ENCODE measurements around the gene EI24.
A peak's percentile ranks its signal among the peaks of the same experiment; 100 is the strongest.

The EI24 gene

DNA sequence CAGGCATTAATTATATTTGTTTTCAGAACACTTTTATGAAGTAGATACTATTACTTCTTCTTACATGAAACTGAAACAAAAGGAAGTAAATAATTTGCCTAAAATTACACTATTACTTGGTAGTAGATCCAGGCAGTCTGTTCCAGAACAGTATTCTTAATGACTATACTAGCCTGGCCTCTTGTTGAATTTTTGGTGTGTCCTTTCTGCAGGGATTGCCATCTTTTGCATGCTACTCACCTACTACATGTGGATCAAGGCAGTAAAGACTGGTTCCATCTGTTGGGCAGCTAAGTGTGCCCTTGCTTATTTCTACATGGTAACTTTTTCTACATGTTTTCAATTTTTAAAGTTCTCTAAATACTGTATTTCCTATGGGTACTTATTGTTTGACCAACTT, 36.1 kb downstream of the EI24 start:
- no peak overlapping the region for H3K4me3 ChIP-seq (ENCODE audit: low read depth, low read length)
- TF ChIP-seq, protein P1, sequence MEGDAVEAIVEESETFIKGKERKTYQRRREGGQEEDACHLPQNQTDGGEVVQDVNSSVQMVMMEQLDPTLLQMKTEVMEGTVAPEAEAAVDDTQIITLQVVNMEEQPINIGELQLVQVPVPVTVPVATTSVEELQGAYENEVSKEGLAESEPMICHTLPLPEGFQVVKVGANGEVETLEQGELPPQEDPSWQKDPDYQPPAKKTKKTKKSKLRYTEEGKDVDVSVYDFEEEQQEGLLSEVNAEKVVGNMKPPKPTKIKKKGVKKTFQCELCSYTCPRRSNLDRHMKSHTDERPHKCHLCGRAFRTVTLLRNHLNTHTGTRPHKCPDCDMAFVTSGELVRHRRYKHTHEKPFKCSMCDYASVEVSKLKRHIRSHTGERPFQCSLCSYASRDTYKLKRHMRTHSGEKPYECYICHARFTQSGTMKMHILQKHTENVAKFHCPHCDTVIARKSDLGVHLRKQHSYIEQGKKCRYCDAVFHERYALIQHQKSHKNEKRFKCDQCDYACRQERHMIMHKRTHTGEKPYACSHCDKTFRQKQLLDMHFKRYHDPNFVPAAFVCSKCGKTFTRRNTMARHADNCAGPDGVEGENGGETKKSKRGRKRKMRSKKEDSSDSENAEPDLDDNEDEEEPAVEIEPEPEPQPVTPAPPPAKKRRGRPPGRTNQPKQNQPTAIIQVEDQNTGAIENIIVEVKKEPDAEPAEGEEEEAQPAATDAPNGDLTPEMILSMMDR (IDR thresholded peaks at IDR 0.05; ENCODE audit: insufficient read depth, low read depth, low read length, missing control alignments) = no peak
- no peak for DNase-seq (ENCODE audit: low read depth)

DNA sequence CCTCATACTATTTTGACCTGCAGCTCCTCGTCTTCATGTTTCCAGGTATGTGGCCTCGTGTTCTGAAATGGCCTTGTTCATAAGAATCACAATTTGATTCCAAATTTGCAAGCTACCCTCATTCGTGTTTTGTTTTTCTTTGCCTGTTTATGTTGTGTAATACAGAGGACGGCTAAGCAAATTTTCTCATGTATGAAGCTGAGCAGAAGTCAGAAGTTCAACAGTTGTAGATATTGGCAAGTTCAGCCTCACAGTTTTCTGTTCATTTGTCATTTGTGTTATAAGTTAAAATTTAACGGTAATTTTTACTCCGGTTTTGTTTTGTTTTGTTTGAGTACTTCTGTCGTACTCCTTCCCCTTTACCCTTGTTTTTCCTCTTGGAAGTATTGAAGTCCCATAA, 40.3 kb downstream of the EI24 start:
- H3K4me3 ChIP-seq (ENCODE audit: low read depth, low read length) = no peak overlapping the region
- DNase-seq (ENCODE audit: low read depth) = no peak
- TF ChIP-seq, protein P1 (IDR thresholded peaks at IDR 0.05; ENCODE audit: insufficient read depth, low read depth, low read length, missing control alignments) = no peak

DNA sequence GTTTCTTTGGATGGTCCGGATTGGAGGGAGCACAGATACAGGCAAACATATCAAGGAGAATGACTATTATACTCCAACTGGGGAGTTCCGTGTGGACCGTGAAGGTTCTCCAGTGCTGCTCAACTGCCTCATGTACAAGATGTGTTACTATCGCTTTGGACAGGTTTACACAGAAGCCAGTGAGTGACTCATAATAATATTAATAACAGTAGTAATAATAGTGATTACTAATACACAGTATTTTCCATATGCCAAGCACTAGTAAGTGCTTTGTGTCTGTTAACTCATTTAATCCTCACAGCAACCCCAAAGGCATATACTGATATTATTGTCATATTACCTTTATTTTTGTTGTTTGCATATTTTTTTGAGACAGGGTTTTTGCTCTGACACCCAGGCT, 49.1 kb downstream of the EI24 start:
- TF ChIP-seq, protein P1 (IDR thresholded peaks at IDR 0.05; ENCODE audit: insufficient read depth, low read depth, low read length, missing control alignments) = no peak
- no peak overlapping the region for H3K4me3 ChIP-seq (ENCODE audit: low read depth, low read length)
- no peak for DNase-seq (ENCODE audit: low read depth)

DNA sequence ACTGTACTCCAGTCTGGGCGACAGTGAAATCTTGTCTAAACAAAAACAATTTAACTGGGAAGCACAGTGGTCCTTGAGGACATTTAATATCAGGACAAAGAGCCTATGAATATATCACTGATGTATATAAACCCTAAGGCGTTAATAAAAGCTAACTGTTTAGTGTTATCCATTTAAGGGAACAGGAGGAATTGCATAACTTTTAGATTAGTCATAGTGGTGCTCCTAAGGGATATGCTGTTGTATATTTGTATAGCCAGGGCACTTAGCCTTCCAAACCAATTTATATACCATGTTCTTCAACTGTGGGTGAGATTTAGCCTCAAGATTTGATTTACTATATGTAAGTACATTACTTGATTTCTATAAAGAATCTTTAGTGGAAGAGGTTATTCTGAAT, 52.7 kb downstream of the EI24 start:
- no peak for DNase-seq (ENCODE audit: low read depth)
- TF ChIP-seq, protein P1 (IDR thresholded peaks at IDR 0.05; ENCODE audit: insufficient read depth, low read depth, low read length, missing control alignments) = no peak
- no peak overlapping the region for H3K4me3 ChIP-seq (ENCODE audit: low read depth, low read length)

DNA sequence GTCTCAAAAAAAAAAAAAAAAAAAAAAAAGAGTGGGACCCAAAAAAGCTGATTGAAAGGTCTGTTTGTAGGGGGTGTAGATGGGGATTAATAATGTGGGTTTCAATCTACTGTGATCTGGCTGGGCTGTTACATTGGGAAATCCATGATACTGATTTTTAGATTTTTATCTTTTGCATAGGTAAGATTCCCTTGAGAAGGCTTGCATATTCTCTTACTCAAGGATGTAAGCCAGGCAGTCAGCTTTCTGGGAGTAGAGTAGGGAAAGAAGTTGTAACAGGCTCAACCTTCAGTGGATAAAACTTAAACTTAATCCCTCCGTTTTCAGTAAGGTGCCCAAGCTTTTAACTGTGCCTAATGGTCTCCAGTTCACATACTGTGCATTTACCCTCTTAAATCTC, 53.8 kb downstream of the EI24 start:
- H3K4me3 ChIP-seq (ENCODE audit: low read depth, low read length) = no peak overlapping the region
- TF ChIP-seq, protein P1 (IDR thresholded peaks at IDR 0.05; ENCODE audit: insufficient read depth, low read depth, low read length, missing control alignments) = no peak
- DNase-seq (ENCODE audit: low read depth) = no peak

DNA sequence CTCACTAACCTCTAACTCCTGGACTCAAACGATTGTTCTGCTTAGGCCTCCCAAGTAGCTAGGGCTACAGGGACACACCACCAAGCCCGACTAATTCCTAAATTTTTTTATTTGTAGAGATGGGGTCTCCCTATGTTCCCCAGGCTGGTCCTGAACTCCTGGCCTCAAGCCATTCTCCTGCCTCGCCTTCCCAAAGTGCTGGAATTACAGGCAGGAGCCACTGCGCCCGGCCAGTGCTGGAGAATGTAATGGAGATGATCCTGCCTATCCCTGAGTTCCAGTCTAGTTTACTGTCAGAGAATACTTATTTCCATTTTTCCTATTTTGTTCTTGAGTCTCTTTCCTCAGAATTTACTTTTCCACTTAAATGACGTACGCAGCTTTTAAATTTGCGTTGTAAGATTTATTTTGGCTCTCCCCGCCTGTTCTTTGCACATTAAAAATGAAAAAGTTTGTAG, 55.5 kb downstream of the EI24 start, which contains the start of gene CHEK1:
Gene CHEK1 (plus strand): TSS at position 408 of the 458 bp plus-strand sequence. CDS start 1,606 bp downstream, outside the sequence.
- peak within 1 kb of the TSS; percentile 93 for H3K4me3 ChIP-seq (ENCODE audit: low read depth, low read length)
- TF ChIP-seq, protein P1 (IDR thresholded peaks at IDR 0.05; ENCODE audit: insufficient read depth, low read depth, low read length, missing control alignments) = no peak
- no peak for DNase-seq (ENCODE audit: low read depth)

DNA sequence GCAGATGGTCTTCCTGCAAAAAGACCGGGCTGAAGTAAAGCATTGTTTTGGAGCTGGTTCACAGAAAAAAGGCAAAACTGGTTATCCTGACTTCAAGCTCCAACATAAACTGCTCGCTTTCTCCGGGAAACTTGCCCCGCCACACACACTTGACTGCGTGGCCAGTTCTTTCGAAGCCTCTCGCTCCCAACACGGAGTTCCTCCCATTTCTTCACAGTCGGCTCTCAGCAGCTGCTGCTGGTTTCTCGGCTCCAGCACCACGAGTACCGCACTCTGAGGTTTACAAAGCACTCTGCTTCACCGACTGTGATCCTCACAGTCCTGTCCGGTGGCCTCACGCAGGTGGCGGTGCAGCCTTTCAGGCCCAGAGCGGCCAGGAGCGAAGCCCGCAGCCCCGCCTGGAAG, 56.0 kb downstream of the EI24 start:
- peak overlapping the region; percentile 93 for H3K4me3 ChIP-seq (ENCODE audit: low read depth, low read length)
- DNase-seq (ENCODE audit: low read depth) = no peak
- TF ChIP-seq, protein P1 (IDR thresholded peaks at IDR 0.05; ENCODE audit: insufficient read depth, low read depth, low read length, missing control alignments) = no peak
